Measurements from ENCODE around the gene EVPL.
"Not testable (repeated sequence)": the region's sequence is repeated elsewhere in the genome, so short reads cannot be mapped to it uniquely, and the experiment has no call there.

The EVPL gene

GRCh38 chr17:76071531-76072147 lies 44.5 kb upstream of the EVPL start:
- TF ChIP-seq, protein P1, sequence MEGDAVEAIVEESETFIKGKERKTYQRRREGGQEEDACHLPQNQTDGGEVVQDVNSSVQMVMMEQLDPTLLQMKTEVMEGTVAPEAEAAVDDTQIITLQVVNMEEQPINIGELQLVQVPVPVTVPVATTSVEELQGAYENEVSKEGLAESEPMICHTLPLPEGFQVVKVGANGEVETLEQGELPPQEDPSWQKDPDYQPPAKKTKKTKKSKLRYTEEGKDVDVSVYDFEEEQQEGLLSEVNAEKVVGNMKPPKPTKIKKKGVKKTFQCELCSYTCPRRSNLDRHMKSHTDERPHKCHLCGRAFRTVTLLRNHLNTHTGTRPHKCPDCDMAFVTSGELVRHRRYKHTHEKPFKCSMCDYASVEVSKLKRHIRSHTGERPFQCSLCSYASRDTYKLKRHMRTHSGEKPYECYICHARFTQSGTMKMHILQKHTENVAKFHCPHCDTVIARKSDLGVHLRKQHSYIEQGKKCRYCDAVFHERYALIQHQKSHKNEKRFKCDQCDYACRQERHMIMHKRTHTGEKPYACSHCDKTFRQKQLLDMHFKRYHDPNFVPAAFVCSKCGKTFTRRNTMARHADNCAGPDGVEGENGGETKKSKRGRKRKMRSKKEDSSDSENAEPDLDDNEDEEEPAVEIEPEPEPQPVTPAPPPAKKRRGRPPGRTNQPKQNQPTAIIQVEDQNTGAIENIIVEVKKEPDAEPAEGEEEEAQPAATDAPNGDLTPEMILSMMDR (IDR thresholded peaks at IDR 0.05; ENCODE audit: low read depth, low read length, missing control alignments) = no peak
- DNase-seq (ENCODE audit: extremely low read depth, low read depth) = no peak
- peak overlapping the region; percentile 61 for H3K4me3 ChIP-seq (replicated peaks; ENCODE audit: low read depth, low read length)

GRCh38 chr17:76065775-76066174 lies 38.7 kb upstream of the EVPL start:
- no peak for DNase-seq (ENCODE audit: extremely low read depth, low read depth)
- TF ChIP-seq, protein P1 (IDR thresholded peaks at IDR 0.05; ENCODE audit: low read depth, low read length, missing control alignments) = no peak
- H3K4me3 ChIP-seq (replicated peaks; ENCODE audit: low read depth, low read length) = no peak overlapping the region

GRCh38 chr17:76063875-76064546 lies 36.9 kb upstream of the EVPL start:
- H3K4me3 ChIP-seq (replicated peaks; ENCODE audit: low read depth, low read length) = no peak overlapping the region
- TF ChIP-seq, protein P1 (IDR thresholded peaks at IDR 0.05; ENCODE audit: low read depth, low read length, missing control alignments) = no peak
- DNase-seq (ENCODE audit: extremely low read depth, low read depth) = no peak

GRCh38 chr17:76058264-76058663 lies 31.2 kb upstream of the EVPL start:
- not testable (repeated sequence) for DNase-seq (ENCODE audit: extremely low read depth, low read depth); H3K4me3 ChIP-seq (replicated peaks; ENCODE audit: low read depth, low read length)

GRCh38 chr17:76056882-76057281 lies 29.8 kb upstream of the EVPL start:
- H3K4me3 ChIP-seq (replicated peaks; ENCODE audit: low read depth, low read length) = no peak overlapping the region
- DNase-seq (ENCODE audit: extremely low read depth, low read depth) = no peak
- TF ChIP-seq, protein P1 (IDR thresholded peaks at IDR 0.05; ENCODE audit: low read depth, low read length, missing control alignments) = no peak

DNA sequence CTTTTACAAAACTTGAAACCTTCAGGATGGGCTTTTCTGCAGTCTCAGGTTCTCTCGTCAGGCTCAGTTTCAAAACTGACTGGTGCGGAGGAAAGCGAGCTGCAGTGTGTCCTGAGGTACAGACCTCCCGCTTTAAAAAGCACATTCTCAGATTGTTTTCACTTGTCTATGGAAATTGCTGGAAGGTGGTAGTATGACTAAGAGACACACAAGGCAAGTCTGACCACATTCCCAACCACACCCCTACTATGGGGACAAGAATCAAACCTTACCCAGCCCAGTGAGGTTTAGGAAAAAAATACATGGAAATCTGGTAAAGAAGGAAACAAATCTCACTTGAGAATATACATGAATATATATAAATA lies 27.0 kb upstream of the EVPL start:
- H3K4me3 ChIP-seq (replicated peaks; ENCODE audit: low read depth, low read length) = no peak overlapping the region
- DNase-seq (ENCODE audit: extremely low read depth, low read depth) = no peak
- TF ChIP-seq, protein P1 (IDR thresholded peaks at IDR 0.05; ENCODE audit: low read depth, low read length, missing control alignments) = no peak

DNA sequence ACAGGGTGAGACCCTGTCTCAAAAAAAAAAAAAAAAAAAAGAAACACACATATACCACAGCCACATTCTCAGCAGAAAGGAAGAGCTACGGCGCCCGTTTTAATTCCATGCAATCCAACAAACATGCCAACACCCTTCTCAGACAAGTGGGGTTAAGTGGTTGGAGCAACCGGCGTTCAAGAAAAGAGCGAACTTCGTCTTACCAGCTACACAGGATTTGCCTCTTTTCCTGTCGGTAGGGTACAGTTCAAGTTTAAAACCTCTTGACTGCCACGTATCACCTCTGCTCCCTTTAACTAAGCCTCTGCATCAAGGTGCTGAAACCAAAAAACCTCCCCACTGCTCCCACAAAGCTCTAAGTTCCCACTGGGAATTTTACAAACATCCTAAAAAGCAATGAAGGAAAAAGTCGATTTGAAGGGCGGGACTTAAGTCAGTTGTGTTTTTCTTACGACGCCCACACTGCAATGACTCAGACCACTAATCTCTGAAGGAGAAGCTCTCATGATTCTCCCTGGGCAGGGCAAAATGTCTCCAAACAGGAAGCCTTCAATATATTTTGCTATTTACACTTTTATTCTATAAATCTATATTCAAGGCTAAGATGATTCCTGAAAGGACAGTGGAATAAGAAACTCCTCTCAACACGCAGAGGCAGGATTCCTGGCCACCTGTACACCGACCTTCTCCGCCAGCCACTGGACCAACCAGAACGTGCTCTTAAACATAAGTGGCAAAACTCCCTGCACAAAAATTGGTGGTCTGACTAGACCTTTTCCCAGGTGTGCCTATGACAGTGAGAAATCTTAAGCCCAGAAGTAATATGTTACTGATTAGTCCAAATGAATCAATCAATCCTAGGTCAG lies 26.4 kb upstream of the EVPL start:
- TF ChIP-seq, protein P1 (IDR thresholded peaks at IDR 0.05; ENCODE audit: low read depth, low read length, missing control alignments) = no peak
- no peak overlapping the region for H3K4me3 ChIP-seq (replicated peaks; ENCODE audit: low read depth, low read length)
- no peak for DNase-seq (ENCODE audit: extremely low read depth, low read depth)

Data from HFF-Myc (cell line).